AG04449 (cell line): ENCODE results near the gene FHIT.
"Not testable (repeated sequence)": the region's sequence is repeated elsewhere in the genome, so short reads cannot be mapped to it uniquely, and the experiment has no call there.

Experiments used
- CTCF ChIA-PET: fragments of 350-600 bp; formaldehyde crosslinking; extraction: SDS; loops from one replicate; lab custom pipeline; 2021; ENCODE audit warnings: antibody characterized with exemption; lab: Yijun Ruan, JAX
- POLR2A ChIA-PET: fragments of 400-600, 350-600 bp; formaldehyde crosslinking; extraction: SDS; loops from one replicate; lab custom pipeline; 2020; ENCODE audit warnings: antibody characterized with exemption, inconsistent platforms; lab: Yijun Ruan, JAX
- DNase-seq: peaks from one replicate; pipeline ENCODE4 v3.0.0-alpha.2; 2010; ENCODE audit warnings: low read depth, low spot score
- H3K4me3 ChIP-seq: 2 replicates; pipeline ENCODE4 v1.5.1; 2011; ENCODE audit warnings: low read depth, mild to moderate bottlenecking, control low read depth, low read length
- TF ChIP-seq, protein P1 (sequence below): IDR thresholded peaks from one replicate; pipeline ENCODE4 v1.5.1; 2011; ENCODE audit warnings: mild to moderate bottlenecking, moderate library complexity, low read length, control low read depth, inconsistent platforms; ENCODE audit not compliant: insufficient read depth; ENCODE audit errors: missing control alignments

The FHIT gene

GRCh38 chr3:61074783-61075182 is 176.5 kb downstream of the FHIT start:
- DNase-seq, result no peak
- no peak overlapping the region for H3K4me3 ChIP-seq
- ChIA-PET POLR2A (no interaction called here), CTCF (no interaction called here)
- TF ChIP-seq, protein P1, sequence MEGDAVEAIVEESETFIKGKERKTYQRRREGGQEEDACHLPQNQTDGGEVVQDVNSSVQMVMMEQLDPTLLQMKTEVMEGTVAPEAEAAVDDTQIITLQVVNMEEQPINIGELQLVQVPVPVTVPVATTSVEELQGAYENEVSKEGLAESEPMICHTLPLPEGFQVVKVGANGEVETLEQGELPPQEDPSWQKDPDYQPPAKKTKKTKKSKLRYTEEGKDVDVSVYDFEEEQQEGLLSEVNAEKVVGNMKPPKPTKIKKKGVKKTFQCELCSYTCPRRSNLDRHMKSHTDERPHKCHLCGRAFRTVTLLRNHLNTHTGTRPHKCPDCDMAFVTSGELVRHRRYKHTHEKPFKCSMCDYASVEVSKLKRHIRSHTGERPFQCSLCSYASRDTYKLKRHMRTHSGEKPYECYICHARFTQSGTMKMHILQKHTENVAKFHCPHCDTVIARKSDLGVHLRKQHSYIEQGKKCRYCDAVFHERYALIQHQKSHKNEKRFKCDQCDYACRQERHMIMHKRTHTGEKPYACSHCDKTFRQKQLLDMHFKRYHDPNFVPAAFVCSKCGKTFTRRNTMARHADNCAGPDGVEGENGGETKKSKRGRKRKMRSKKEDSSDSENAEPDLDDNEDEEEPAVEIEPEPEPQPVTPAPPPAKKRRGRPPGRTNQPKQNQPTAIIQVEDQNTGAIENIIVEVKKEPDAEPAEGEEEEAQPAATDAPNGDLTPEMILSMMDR, result no peak

DNA sequence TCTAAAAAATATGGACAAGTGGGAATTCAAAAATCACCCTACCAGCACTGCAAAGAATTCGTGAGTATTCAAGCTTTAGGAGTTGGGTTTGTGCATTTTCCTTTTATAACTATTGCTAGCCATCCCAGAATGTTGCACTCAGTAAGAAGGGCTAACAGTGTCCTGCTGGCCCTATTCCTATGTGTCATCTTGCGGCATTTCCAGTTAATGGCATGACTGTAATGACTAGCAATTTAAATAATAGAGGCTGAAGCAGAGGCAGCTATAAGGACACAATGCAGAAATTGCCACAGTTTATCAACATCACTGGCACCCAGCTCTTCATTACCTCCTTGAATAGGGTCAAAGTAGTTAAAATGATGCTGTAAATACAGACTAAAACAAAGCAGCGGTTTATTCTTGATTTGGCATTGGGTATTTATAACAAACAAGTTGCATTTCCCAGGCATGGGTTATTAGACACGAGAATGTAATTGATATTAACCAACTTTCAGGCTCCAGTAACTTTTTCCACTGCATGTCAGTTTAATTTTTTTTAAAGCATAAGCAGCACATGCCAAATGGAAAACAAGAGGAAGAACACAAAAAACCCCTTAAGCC is 177.6 kb downstream of the FHIT start:
- CTCF ChIA-PET, result no interaction called here
- TF ChIP-seq, protein P1, result no peak
- DNase-seq, result no peak
- H3K4me3 ChIP-seq, result no peak overlapping the region
- POLR2A ChIA-PET, result no interaction called here

- CTCF ChIA-PET, result no interaction called here
- no peak overlapping the region for H3K4me3 ChIP-seq
- TF ChIP-seq, protein P1, result no peak
- POLR2A ChIA-PET, result no interaction called here
- no peak for DNase-seq
These were observed 183.2 kb downstream of the FHIT start for GRCh38 chr3:61068084-61068483.

DNA sequence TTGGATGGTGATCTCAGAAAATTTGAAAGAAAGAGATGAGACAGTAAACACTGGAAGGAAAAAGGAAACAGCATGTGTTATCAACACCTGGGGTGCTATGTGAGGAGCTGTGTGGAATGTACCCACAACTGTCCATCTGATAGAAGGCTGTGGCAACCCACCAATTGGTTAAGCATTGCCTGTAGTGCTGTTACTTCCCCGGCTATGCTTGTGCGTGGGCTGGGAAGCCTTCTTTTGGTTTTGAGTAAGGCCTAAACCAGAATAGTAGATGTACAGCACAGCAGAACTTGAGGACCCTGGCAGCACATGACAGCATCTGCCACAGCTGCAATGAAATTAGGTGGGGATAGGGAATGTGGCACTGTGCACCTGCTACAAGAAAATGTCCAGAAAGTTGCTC is 184.5 kb downstream of the FHIT start:
- POLR2A ChIA-PET, result no interaction called here
- H3K4me3 ChIP-seq, result no peak overlapping the region
- TF ChIP-seq, protein P1, result no peak
- DNase-seq, result no peak
- CTCF ChIA-PET, result no interaction called here

- DNase-seq, CTCF ChIA-PET, H3K4me3 ChIP-seq, POLR2A ChIA-PET: not testable (repeated sequence)
These were observed 185.0 kb downstream of the FHIT start for GRCh38 chr3:61066222-61066621.

DNA sequence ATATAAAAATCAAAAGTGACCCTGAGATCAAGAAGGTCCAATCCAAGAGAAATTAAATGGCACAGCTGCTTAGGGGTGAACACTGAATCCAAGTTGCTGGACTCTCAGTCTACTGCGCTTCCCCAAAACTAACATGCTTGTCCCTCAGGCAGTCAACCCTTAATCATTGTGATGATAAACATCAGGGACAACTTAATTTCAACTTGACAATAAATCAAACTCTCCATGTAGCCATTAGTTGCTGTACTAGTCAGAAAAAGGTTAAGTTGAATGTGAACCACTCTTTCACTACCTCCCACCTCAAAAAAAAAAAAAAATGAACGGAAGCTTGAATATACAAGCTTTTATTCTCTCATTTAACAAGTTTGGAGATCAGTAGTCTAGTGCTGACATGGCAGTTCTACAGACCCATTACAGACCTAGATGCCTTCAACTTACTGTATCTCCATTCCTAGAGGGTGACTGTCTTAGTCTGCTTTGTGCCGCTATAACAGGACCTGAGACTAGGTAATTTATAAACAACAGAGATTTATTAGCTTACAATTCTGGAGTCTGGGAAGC is 185.7 kb downstream of the FHIT start:
- no peak overlapping the region for H3K4me3 ChIP-seq
- TF ChIP-seq, protein P1, result no peak
- ChIA-PET CTCF (no interaction called here), POLR2A (interaction anchor here (0.5 kb wide), 1 partner anchor 927 kb away, joined by 3 read pairs; no protein-coding TSS in a partner anchor)
- DNase-seq, result no peak
